HL-60/S4 treated with phorbol 12-myristate 13-acetate at 8.2 ng/mL for 4 days and 3 days (cell line): ENCODE results near the gene ACSF3.

ENCODE experiments used
- in situ Hi-C: fragments of 300-500 bp; cut with MboI; formaldehyde crosslinking; loops from 2 replicates; pipeline ENCODE4 v1.15.0; 2022; ENCODE audit warnings: low sequenced_read_pairs

ACSF3 gene

GRCh38 chr16:89094252-89094879 lies 714 bp downstream of the ACSF3 start:
- in situ Hi-C loops, result no loop called here

- in situ Hi-C loops, result no loop called here
Observed at GRCh38 chr16:89094880-89095258, 1.2 kb downstream of the ACSF3 start.

DNA sequence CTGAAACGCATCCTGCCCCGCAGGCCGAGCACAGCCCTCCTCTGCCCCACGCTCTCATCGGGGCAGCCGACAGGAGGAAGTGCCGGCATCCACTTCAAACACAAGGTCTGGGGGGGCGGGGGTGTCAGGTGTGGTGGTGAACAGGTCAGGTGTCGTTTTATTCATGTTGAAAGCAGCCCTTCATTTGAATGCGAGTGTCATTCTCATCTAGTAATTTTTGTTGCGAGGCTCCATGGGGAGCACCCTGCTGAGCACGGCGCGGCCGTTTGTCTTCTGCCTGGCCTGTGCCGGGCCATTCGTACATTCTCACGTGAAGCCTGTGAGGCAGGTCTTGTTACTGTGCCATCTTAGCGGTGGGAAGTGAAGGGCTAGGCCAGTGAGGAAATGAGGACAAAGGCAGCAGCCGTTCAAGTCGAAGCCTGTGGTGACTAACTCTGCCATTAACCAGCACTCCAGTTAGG lies 1.9 kb downstream of the ACSF3 start:
- in situ Hi-C loops, result no loop called here

- in situ Hi-C loops, result no loop called here
Observed at GRCh38 chr16:89096042-89096717, 2.5 kb downstream of the ACSF3 start.

DNA sequence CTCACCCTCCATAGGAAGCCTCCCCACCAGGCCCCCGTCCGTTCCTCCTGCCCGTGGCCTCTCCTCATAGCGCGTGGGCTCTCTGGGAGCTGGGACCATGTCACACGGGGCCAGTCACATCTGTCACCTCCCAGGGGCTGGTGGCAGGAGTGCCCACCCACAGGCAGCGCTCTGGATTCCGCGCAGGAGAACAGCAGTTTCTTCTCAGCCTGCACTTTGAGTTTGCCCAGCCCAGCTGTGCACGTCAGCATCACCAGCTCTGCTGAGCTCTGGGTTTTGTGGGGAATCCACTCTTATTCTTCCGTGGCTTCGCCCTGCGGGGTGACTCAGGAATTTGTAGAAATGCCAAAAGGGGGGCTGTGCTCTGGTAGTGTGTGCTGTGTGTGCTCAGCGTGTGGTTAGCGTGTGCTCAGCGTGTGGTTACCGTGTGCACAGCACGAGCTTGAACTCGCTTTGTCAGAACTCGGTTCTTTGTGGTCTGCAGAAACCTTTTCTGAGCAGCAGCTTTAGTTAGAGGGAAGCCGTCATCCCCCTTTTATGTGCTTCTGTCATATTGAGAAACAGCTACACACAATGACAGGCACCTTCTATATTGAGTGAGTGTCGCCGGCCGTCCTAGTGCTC lies 3.2 kb downstream of the ACSF3 start:
- in situ Hi-C loops, result no loop called here

GRCh38 chr16:89097392-89097772 lies 3.7 kb downstream of the ACSF3 start:
- in situ Hi-C loops, result no loop called here

GRCh38 chr16:89098767-89099430 lies 5.2 kb downstream of the ACSF3 start:
- in situ Hi-C loops, result no loop called here

DNA sequence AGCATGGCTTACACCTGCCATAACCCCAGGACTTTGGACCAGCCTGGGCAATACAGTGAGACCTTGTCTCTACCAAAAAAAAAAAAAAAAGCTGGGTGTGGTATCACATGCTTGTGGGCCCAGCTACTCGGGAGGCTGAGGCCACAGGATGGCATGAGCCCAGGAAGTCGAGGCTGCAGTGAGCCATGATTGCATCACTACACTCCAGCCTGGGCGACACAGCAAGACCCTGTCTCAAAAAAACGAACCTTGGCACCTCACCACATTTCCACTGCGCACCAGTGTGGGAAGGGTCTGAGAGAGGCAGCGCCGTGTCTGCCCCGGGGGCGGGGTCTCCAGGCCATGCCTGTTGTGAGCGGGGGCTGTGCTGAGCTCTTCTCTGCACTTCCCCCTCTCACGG lies 6.3 kb downstream of the ACSF3 start:
- in situ Hi-C loops, result no loop called here

DNA sequence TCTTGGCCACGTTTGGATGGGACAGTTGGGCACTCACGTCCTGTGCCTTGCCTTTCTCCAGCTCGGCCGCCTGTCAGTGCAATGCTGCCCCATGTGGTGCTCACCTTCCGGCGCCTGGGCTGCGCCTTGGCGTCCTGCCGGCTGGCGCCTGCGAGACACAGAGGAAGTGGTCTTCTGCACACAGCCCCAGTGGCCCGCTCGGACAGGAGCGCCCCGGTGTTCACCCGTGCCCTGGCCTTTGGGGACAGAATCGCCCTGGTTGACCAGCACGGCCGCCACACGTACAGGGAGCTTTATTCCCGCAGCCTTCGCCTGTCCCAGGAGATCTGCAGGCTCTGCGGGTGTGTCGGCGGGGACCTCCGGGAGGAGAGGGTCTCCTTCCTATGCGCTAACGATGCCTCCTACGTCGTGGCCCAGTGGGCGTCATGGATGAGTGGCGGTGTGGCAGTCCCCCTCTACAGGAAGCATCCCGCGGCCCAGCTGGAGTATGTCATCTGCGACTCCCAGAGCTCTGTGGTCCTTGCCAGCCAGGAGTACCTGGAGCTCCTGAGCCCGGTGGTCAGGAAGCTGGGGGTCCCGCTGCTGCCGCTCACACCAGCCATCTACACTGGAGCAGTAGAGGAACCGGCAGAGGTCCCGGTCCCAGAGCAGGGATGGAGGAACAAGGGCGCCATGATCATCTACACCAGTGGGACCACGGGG lies 7.1 kb downstream of the ACSF3 start:
- in situ Hi-C loops, result no loop called here

GRCh38 chr16:89101303-89102040 lies 7.8 kb downstream of the ACSF3 start:
- in situ Hi-C loops, result no loop called here

- in situ Hi-C loops, result no loop called here
Observed at GRCh38 chr16:89102041-89102471, 8.4 kb downstream of the ACSF3 start.

GRCh38 chr16:89102481-89103073 lies 8.9 kb downstream of the ACSF3 start:
- in situ Hi-C loops, result no loop called here

- in situ Hi-C loops, result no loop called here
Observed at GRCh38 chr16:89103156-89103555, 9.5 kb downstream of the ACSF3 start.

DNA sequence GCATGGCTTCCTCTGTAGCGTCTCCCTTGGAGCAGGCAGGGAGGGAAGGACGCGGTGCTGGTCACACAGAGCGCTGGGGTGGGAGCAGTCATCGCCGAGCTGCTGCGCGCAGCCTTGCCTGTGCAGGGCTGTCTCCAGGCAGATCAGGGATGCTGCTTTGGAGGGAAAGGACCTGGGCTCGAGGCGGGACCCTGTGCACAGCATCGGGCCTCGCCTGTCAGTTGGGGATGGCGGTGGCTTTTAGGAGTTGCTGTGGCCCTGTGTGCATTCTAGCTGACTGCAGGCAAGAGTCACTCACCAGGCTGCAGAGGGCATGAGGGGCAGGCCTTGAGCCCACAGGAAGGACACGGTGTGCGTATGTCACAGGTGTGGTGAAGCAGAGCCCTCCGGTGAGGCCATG lies 10.1 kb downstream of the ACSF3 start:
- in situ Hi-C loops, result no loop called here

DNA sequence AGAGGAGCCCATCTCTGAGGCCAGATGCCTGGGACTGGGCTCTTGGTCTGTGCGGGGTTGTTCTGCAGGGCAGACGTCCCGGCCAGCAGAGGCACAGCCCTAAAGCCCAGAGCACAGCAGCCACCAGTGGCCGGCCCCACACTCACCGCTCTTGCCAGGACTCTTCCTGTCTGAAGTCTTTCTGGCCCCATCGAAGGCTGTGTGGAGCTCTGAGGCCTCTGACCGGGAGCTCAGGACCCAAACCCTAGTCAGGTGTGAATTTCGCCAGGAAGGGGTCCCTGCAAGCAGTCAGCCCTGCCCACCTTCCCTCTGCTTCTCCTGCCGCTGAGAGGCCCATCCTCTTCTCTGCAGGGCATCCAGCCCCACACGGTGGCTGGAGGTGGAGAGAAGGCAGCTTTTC lies 10.7 kb downstream of the ACSF3 start:
- in situ Hi-C loops, result no loop called here

GRCh38 chr16:89104930-89105571 lies 11.4 kb downstream of the ACSF3 start:
- in situ Hi-C loops, result no loop called here

- in situ Hi-C loops, result no loop called here
Observed at GRCh38 chr16:89105599-89106151, 12.0 kb downstream of the ACSF3 start.

- in situ Hi-C loops, result no loop called here
Observed at GRCh38 chr16:89106533-89107202, 13.0 kb downstream of the ACSF3 start.

- in situ Hi-C loops, result no loop called here
Observed at GRCh38 chr16:89107203-89107582, 13.5 kb downstream of the ACSF3 start.
